ENCODE results near the gene SMAD6. TPM values are rescaled to one million over a fixed set of nuclear protein-coding genes. Genes with fewer than 3 reads are reported as not detected.
A peak's percentile ranks its signal among the peaks of the same experiment; 100 is the strongest.

SMAD6 gene
- polyA plus RNA-seq, 1 donor = 25.4 TPM

- H3K9me3 ChIP-seq (ENCODE audit: control insufficient read depth, low read depth, low read length) = no peaks in the 10 kb centered on the region
- H3K27me3 ChIP-seq (ENCODE audit: control insufficient read depth, insufficient read depth, low read length) = no peaks in the 10 kb centered on the region
- no CpG with 5 or more reads among the region's 18 CpGs for WGBS (ENCODE audit: insufficient coverage, low lambda C conversion rate)
- no peak overlapping the region for H3K27ac ChIP-seq (ENCODE audit: low read length)
- H3K4me1 ChIP-seq (ENCODE audit: control insufficient read depth, insufficient read depth, low read length) = peaks cover 74% of the 10 kb centered on the region
- DNase-seq = no peak
- H3K36me3 ChIP-seq (ENCODE audit: control insufficient read depth, insufficient read depth, low read length) = peaks cover 4% of the 10 kb centered on the region
- no peak overlapping the region for H3K4me3 ChIP-seq (ENCODE audit: low read length)
Observed at GRCh38 chr15:66775127-66776105, 73.4 kb downstream of the SMAD6 start.

DNA sequence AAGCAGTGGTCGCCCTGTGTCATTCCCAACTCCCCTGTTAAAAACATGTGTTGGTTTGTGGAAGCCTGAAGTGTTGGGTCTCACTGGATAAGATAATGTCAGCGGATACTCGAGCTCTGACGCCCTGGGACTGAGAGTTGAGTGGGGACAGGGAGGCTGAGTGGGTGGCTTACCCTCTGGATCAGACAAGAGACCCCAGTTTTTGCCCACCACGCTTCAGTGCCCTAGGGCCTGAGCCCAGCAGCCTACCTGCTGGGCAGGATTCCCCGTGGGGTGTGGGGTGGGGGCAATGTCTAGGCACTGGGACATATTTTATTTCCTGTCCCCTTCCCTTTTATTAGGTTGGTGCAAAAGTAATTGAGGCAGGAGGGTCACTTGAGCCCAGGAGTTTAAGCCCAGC is 75.0 kb downstream of the SMAD6 start:
- peaks cover 16% of the 10 kb centered on the region for H3K36me3 ChIP-seq (ENCODE audit: control insufficient read depth, insufficient read depth, low read length)
- no CpG with 5 or more reads among the region's 6 CpGs for whole genome bisulfite sequencing (ENCODE audit: insufficient coverage, low lambda C conversion rate)
- no peaks in the 10 kb centered on the region for H3K27me3 ChIP-seq (ENCODE audit: control insufficient read depth, insufficient read depth, low read length)
- H3K9me3 ChIP-seq (ENCODE audit: control insufficient read depth, low read depth, low read length) = peaks cover 6% of the 10 kb centered on the region
- no peak overlapping the region for H3K4me3 ChIP-seq (ENCODE audit: low read length)
- H3K4me1 ChIP-seq (ENCODE audit: control insufficient read depth, insufficient read depth, low read length) = peaks cover 66% of the 10 kb centered on the region
- H3K27ac ChIP-seq (ENCODE audit: low read length) = no peak overlapping the region
- no peak for DNase-seq

- Histone ChIP-seq H3K4me1 (ENCODE audit: control insufficient read depth, insufficient read depth, low read length) (peaks cover 61% of the 10 kb centered on the region), H3K27ac (ENCODE audit: low read length) (peak overlapping the region; percentile 96), H3K27me3 (ENCODE audit: control insufficient read depth, insufficient read depth, low read length) (no peaks in the 10 kb centered on the region), H3K4me3 (ENCODE audit: low read length) (no peak overlapping the region), H3K36me3 (ENCODE audit: control insufficient read depth, insufficient read depth, low read length) (peaks cover 21% of the 10 kb centered on the region), H3K9me3 (ENCODE audit: control insufficient read depth, low read depth, low read length) (peaks cover 6% of the 10 kb centered on the region)
- DNase-seq = no peak
- 80% methylated on average over 1 of the region's 5 CpGs for WGBS (ENCODE audit: insufficient coverage, low lambda C conversion rate)
Observed at GRCh38 chr15:66777596-66778313, 75.7 kb downstream of the SMAD6 start.

DNA sequence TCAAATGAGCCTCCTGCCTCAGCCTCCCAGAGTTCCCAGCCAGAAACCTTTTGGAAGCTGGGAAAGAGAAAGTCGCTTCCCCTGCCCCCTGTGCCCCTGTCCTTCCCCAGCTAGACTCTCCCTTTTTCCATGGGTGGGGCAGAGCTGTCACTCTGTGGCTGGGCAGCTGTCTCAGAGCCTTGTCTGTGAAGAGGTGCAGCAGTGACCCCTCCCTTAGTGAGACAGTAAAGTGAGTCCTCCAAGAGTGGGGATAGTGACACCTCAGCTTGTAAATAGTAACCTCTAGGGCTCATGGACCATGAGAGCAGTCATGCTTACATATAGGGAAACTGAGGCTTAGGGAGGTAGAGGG is 76.3 kb downstream of the SMAD6 start:
- no peak overlapping the region for H3K4me3 ChIP-seq (ENCODE audit: low read length)
- no CpG with 5 or more reads among the region's 1 CpG for WGBS (ENCODE audit: insufficient coverage, low lambda C conversion rate)
- H3K36me3 ChIP-seq (ENCODE audit: control insufficient read depth, insufficient read depth, low read length) = peaks cover 26% of the 10 kb centered on the region
- DNase-seq = peak in 1 of 2 donors; percentile 50
- H3K9me3 ChIP-seq (ENCODE audit: control insufficient read depth, low read depth, low read length) = peaks cover 6% of the 10 kb centered on the region
- no peaks in the 10 kb centered on the region for H3K27me3 ChIP-seq (ENCODE audit: control insufficient read depth, insufficient read depth, low read length)
- peak overlapping the region; percentile 96 for H3K27ac ChIP-seq (ENCODE audit: low read length)
- peaks cover 57% of the 10 kb centered on the region for H3K4me1 ChIP-seq (ENCODE audit: control insufficient read depth, insufficient read depth, low read length)

GRCh38 chr15:66778716-66779115 is 76.7 kb downstream of the SMAD6 start:
- peak overlapping the region; percentile 96 for H3K27ac ChIP-seq (ENCODE audit: low read length)
- H3K4me1 ChIP-seq (ENCODE audit: control insufficient read depth, insufficient read depth, low read length) = peaks cover 53% of the 10 kb centered on the region
- no peaks in the 10 kb centered on the region for H3K27me3 ChIP-seq (ENCODE audit: control insufficient read depth, insufficient read depth, low read length)
- H3K36me3 ChIP-seq (ENCODE audit: control insufficient read depth, insufficient read depth, low read length) = peaks cover 30% of the 10 kb centered on the region
- no CpG with 5 or more reads among the region's 8 CpGs for WGBS (ENCODE audit: insufficient coverage, low lambda C conversion rate)
- DNase-seq = no peak
- H3K4me3 ChIP-seq (ENCODE audit: low read length) = no peak overlapping the region
- H3K9me3 ChIP-seq (ENCODE audit: control insufficient read depth, low read depth, low read length) = peaks cover 6% of the 10 kb centered on the region

GRCh38 chr15:66779331-66780009 is 77.4 kb downstream of the SMAD6 start:
- Histone ChIP-seq H3K4me1 (ENCODE audit: control insufficient read depth, insufficient read depth, low read length) (peaks cover 45% of the 10 kb centered on the region), H3K27me3 (ENCODE audit: control insufficient read depth, insufficient read depth, low read length) (no peaks in the 10 kb centered on the region), H3K27ac (ENCODE audit: low read length) (peak overlapping the region; percentile 96), H3K9me3 (ENCODE audit: control insufficient read depth, low read depth, low read length) (peaks cover 6% of the 10 kb centered on the region), H3K4me3 (ENCODE audit: low read length) (no peak overlapping the region), H3K36me3 (ENCODE audit: control insufficient read depth, insufficient read depth, low read length) (peaks cover 37% of the 10 kb centered on the region)
- peak; percentile 73 to 91 for DNase-seq
- no CpG with 5 or more reads among the region's 4 CpGs for WGBS (ENCODE audit: insufficient coverage, low lambda C conversion rate)

DNA sequence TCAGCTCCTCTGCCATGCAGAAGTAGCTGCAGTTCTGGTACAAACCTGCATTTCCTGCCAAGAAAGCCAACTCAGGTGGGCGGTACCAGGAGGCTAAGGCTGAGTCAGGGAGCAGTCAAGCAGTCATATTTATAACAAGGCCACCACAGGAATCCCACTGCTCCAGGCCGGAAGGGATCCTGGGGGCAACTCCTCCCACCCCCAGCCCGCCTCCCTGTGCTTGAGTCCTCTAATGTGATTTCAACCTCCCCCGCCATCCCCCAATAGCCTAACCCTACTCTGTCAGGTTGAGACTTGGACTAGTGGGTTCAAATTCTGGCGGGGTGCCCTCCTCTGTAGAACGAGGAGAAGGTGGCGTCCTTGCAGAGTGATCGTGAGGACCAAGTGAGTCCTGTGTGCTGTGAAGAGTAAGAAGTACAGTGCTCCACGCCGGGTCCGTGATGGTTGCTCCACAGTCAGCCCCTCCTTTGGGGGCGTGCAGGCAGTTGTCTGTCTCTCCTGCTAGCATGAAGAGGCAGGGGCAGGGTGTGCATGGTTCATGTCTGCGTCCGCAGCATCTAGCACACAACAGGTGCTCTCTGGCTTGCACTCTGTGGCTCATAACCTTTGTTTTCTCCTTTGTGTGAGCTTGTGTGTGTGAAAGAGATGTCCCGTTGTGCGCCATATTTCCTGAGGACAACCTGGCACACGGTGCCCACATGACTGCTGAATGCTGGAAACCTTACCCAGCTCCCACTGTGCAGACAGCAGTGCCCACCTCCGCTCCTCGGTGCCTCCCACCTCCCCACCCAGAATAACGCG is 78.3 kb downstream of the SMAD6 start:
- Histone ChIP-seq H3K36me3 (ENCODE audit: control insufficient read depth, insufficient read depth, low read length) (peaks cover 37% of the 10 kb centered on the region), H3K4me3 (ENCODE audit: low read length) (no peak overlapping the region), H3K27me3 (ENCODE audit: control insufficient read depth, insufficient read depth, low read length) (no peaks in the 10 kb centered on the region), H3K27ac (ENCODE audit: low read length) (peak overlapping the region; percentile 96), H3K4me1 (ENCODE audit: control insufficient read depth, insufficient read depth, low read length) (peaks cover 42% of the 10 kb centered on the region), H3K9me3 (ENCODE audit: control insufficient read depth, low read depth, low read length) (peaks cover 6% of the 10 kb centered on the region)
- peak in 1 of 2 donors; percentile 82 for DNase-seq
- 100% methylated on average over 2 of the region's 21 CpGs for WGBS (ENCODE audit: insufficient coverage, low lambda C conversion rate)

DNA sequence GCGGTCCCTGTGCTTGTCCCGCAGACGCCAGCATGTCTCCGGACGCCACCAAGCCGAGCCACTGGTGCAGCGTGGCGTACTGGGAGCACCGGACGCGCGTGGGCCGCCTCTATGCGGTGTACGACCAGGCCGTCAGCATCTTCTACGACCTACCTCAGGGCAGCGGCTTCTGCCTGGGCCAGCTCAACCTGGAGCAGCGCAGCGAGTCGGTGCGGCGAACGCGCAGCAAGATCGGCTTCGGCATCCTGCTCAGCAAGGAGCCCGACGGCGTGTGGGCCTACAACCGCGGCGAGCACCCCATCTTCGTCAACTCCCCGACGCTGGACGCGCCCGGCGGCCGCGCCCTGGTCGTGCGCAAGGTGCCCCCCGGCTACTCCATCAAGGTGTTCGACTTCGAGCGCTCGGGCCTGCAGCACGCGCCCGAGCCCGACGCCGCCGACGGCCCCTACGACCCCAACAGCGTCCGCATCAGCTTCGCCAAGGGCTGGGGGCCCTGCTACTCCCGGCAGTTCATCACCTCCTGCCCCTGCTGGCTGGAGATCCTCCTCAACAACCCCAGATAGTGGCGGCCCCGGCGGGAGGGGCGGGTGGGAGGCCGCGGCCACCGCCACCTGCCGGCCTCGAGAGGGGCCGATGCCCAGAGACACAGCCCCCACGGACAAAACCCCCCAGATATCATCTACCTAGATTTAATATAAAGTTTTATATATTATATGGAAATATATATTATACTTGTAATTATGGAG is 79.1 kb downstream of the SMAD6 start:
- peak overlapping the region; percentile 96 for H3K27ac ChIP-seq (ENCODE audit: low read length)
- H3K9me3 ChIP-seq (ENCODE audit: control insufficient read depth, low read depth, low read length) = peaks cover 6% of the 10 kb centered on the region
- 100% methylated on average over 4 of the region's 73 CpGs for WGBS (ENCODE audit: insufficient coverage, low lambda C conversion rate)
- H3K4me3 ChIP-seq (ENCODE audit: low read length) = no peak overlapping the region
- no peaks in the 10 kb centered on the region for H3K27me3 ChIP-seq (ENCODE audit: control insufficient read depth, insufficient read depth, low read length)
- peaks cover 34% of the 10 kb centered on the region for H3K36me3 ChIP-seq (ENCODE audit: control insufficient read depth, insufficient read depth, low read length)
- DNase-seq = no peak
- peaks cover 42% of the 10 kb centered on the region for H3K4me1 ChIP-seq (ENCODE audit: control insufficient read depth, insufficient read depth, low read length)

DNA sequence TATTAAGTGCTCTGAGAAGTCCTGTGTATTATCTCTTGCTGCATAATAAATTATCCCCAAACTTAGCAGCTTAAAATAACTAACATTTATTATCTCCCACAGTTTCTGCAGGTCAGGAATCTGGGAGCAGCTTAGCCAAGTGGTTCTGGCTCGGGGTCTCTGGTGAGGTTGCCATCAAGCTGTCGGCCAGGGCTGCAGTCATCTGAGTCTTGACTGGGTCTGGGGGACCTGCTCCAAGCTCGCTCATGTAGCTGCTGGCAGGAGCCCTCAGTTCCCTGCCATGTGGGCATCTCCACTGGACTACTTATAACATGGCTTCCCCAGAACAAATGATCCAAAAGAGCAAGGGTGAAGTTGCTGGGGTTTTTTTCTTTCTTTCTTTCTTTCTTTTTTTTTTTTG is 80.7 kb downstream of the SMAD6 start:
- WGBS (ENCODE audit: insufficient coverage, low lambda C conversion rate) = no CpG with 5 or more reads among the region's 3 CpGs
- peaks cover 6% of the 10 kb centered on the region for H3K9me3 ChIP-seq (ENCODE audit: control insufficient read depth, low read depth, low read length)
- peaks cover 34% of the 10 kb centered on the region for H3K36me3 ChIP-seq (ENCODE audit: control insufficient read depth, insufficient read depth, low read length)
- DNase-seq = no peak
- no peak overlapping the region for H3K4me3 ChIP-seq (ENCODE audit: low read length)
- H3K27ac ChIP-seq (ENCODE audit: low read length) = no peak overlapping the region
- H3K27me3 ChIP-seq (ENCODE audit: control insufficient read depth, insufficient read depth, low read length) = no peaks in the 10 kb centered on the region
- peaks cover 38% of the 10 kb centered on the region for H3K4me1 ChIP-seq (ENCODE audit: control insufficient read depth, insufficient read depth, low read length)

All from large intestine (tissue), 3 donors.